ENCODE data around the gene FAM53C.
"Not testable (repeated sequence)": the region's sequence is repeated elsewhere in the genome, so short reads cannot be mapped to it uniquely, and the experiment has no call there.

FAM53C gene

GRCh38 chr5:138337685-138338410, at the start of gene FAM53C:
FAM53C (plus strand) TSS chr5:138338266; CDS start chr5:138341336, 3,070 bp downstream.
- no peaks in the 10 kb centered on the region for H3K9me3 ChIP-seq (ENCODE audit: control insufficient read depth, insufficient read depth, low read length)
- peak within 1 kb of the TSS; percentile 83 for H3K9ac ChIP-seq (ENCODE audit: low read depth, low read length)
- H3K36me3 ChIP-seq (ENCODE audit: insufficient read depth, low read length): peaks cover 7% of the 10 kb centered on the region
- H3K4me1 ChIP-seq (ENCODE audit: insufficient read depth, low read length): peaks cover 11% of the 10 kb centered on the region; the same call in 1 of the 2 replicates

- peaks cover 3% of the 10 kb centered on the region; the same call in 1 of the 2 replicates for H3K36me3 ChIP-seq (ENCODE audit: insufficient read depth, low read length)
- no peaks in the 10 kb centered on the region for H3K4me1 ChIP-seq (ENCODE audit: insufficient read depth, low read length)
- no peak overlapping the region for H3K9ac ChIP-seq (ENCODE audit: low read depth, low read length)
- no peaks in the 10 kb centered on the region for H3K9me3 ChIP-seq (ENCODE audit: control insufficient read depth, insufficient read depth, low read length)
Measured at GRCh38 chr5:138289296-138289695, 48.8 kb upstream of the FAM53C start.

GRCh38 chr5:138303372-138303771, 34.7 kb upstream of the FAM53C start:
- H3K9ac ChIP-seq (ENCODE audit: low read depth, low read length): no peak overlapping the region
- H3K9me3 ChIP-seq (ENCODE audit: control insufficient read depth, insufficient read depth, low read length): no peaks in the 10 kb centered on the region
- H3K4me1 ChIP-seq (ENCODE audit: insufficient read depth, low read length): no peaks in the 10 kb centered on the region
- 0 out of 2 replicates have a peak, but pooled peaks cover 3% of the 10 kb centered on the region for H3K36me3 ChIP-seq (ENCODE audit: insufficient read depth, low read length)

- H3K9ac ChIP-seq (ENCODE audit: low read depth, low read length): no peak overlapping the region
- peaks cover 3% of the 10 kb centered on the region; the same call in 1 of the 2 replicates for H3K36me3 ChIP-seq (ENCODE audit: insufficient read depth, low read length)
- no peaks in the 10 kb centered on the region for H3K9me3 ChIP-seq (ENCODE audit: control insufficient read depth, insufficient read depth, low read length)
- no peaks in the 10 kb centered on the region for H3K4me1 ChIP-seq (ENCODE audit: insufficient read depth, low read length)
Measured at GRCh38 chr5:138305797-138306196, 32.3 kb upstream of the FAM53C start.

GRCh38 chr5:138315751-138316278, 22.3 kb upstream of the FAM53C start:
- Histone ChIP-seq H3K9ac (ENCODE audit: low read depth, low read length) (no peak overlapping the region), H3K36me3 (ENCODE audit: insufficient read depth, low read length) (no peaks in the 10 kb centered on the region; the same call in 1 of the 2 replicates), H3K9me3 (ENCODE audit: control insufficient read depth, insufficient read depth, low read length) (no peaks in the 10 kb centered on the region), H3K4me1 (ENCODE audit: insufficient read depth, low read length) (no peaks in the 10 kb centered on the region)

GRCh38 chr5:138316355-138316754, 21.7 kb upstream of the FAM53C start:
- no peak overlapping the region for H3K9ac ChIP-seq (ENCODE audit: low read depth, low read length)
- no peaks in the 10 kb centered on the region; the same call in 1 of the 2 replicates for H3K36me3 ChIP-seq (ENCODE audit: insufficient read depth, low read length)
- H3K4me1 ChIP-seq (ENCODE audit: insufficient read depth, low read length): no peaks in the 10 kb centered on the region
- no peaks in the 10 kb centered on the region for H3K9me3 ChIP-seq (ENCODE audit: control insufficient read depth, insufficient read depth, low read length)

- not testable (repeated sequence) for H3K9ac ChIP-seq (ENCODE audit: low read depth, low read length); H3K36me3 ChIP-seq (ENCODE audit: insufficient read depth, low read length); H3K4me1 ChIP-seq (ENCODE audit: insufficient read depth, low read length); H3K9me3 ChIP-seq (ENCODE audit: control insufficient read depth, insufficient read depth, low read length)
Measured at GRCh38 chr5:138318211-138318610, 19.9 kb upstream of the FAM53C start.

- Histone ChIP-seq H3K9ac (ENCODE audit: low read depth, low read length) (peak overlapping the region; percentile 80), H3K4me1 (ENCODE audit: insufficient read depth, low read length) (no peaks in the 10 kb centered on the region), H3K36me3 (ENCODE audit: insufficient read depth, low read length) (no peaks in the 10 kb centered on the region), H3K9me3 (ENCODE audit: control insufficient read depth, insufficient read depth, low read length) (no peaks in the 10 kb centered on the region)
Measured at GRCh38 chr5:138330813-138331448, 7.1 kb upstream of the FAM53C start.

- Histone ChIP-seq H3K9me3 (ENCODE audit: control insufficient read depth, insufficient read depth, low read length) (no peaks in the 10 kb centered on the region), H3K4me1 (ENCODE audit: insufficient read depth, low read length) (peaks cover under 1% of the 10 kb centered on the region; the same call in 1 of the 2 replicates), H3K36me3 (ENCODE audit: insufficient read depth, low read length) (no peaks in the 10 kb centered on the region), H3K9ac (ENCODE audit: low read depth, low read length) (peak within 1 kb of the TSS; percentile 80)
Measured at GRCh38 chr5:138331449-138332368, 6.4 kb upstream of the FAM53C start, which contains the start of gene CDC25C. CDC25C (minus strand) TSS chr5:138331804; CDS start chr5:138331180, 624 bp downstream.

- H3K36me3 ChIP-seq (ENCODE audit: insufficient read depth, low read length): no peaks in the 10 kb centered on the region
- H3K9me3 ChIP-seq (ENCODE audit: control insufficient read depth, insufficient read depth, low read length): no peaks in the 10 kb centered on the region
- peaks cover 11% of the 10 kb centered on the region; the same call in 1 of the 2 replicates for H3K4me1 ChIP-seq (ENCODE audit: insufficient read depth, low read length)
- H3K9ac ChIP-seq (ENCODE audit: low read depth, low read length): no peak overlapping the region
Measured at GRCh38 chr5:138334867-138335447, 3.1 kb upstream of the FAM53C start.

GRCh38 chr5:138336952-138337684, 948 bp upstream of the FAM53C start:
- Histone ChIP-seq H3K4me1 (ENCODE audit: insufficient read depth, low read length) (peaks cover 11% of the 10 kb centered on the region; the same call in 1 of the 2 replicates), H3K9ac (ENCODE audit: low read depth, low read length) (peak overlapping the region; percentile 83), H3K9me3 (ENCODE audit: control insufficient read depth, insufficient read depth, low read length) (no peaks in the 10 kb centered on the region), H3K36me3 (ENCODE audit: insufficient read depth, low read length) (peaks cover 7% of the 10 kb centered on the region)

GRCh38 chr5:138338411-138339090, 485 bp downstream of the FAM53C start:
- no peaks in the 10 kb centered on the region for H3K9me3 ChIP-seq (ENCODE audit: control insufficient read depth, insufficient read depth, low read length)
- peaks cover 11% of the 10 kb centered on the region; the same call in 1 of the 2 replicates for H3K4me1 ChIP-seq (ENCODE audit: insufficient read depth, low read length)
- peaks cover 9% of the 10 kb centered on the region for H3K36me3 ChIP-seq (ENCODE audit: insufficient read depth, low read length)
- peak overlapping the region; percentile 83 for H3K9ac ChIP-seq (ENCODE audit: low read depth, low read length)

- H3K9me3 ChIP-seq (ENCODE audit: control insufficient read depth, insufficient read depth, low read length): no peaks in the 10 kb centered on the region
- peak overlapping the region; percentile 83 for H3K9ac ChIP-seq (ENCODE audit: low read depth, low read length)
- H3K36me3 ChIP-seq (ENCODE audit: insufficient read depth, low read length): peaks cover 14% of the 10 kb centered on the region
- H3K4me1 ChIP-seq (ENCODE audit: insufficient read depth, low read length): peaks cover 11% of the 10 kb centered on the region; the same call in 1 of the 2 replicates
Measured at GRCh38 chr5:138339091-138339456, 1.0 kb downstream of the FAM53C start.
